ENCODE measurements around the gene SERPINB7.

GRCh38 chr18:63823516-63824219 lies 48.5 kb downstream of the SERPINB7 start:
- TF ChIP-seq CTCF (IDR thresholded peaks at IDR 0.05 in 4 of 5, conservative IDR thresholded peaks at IDR 0.05 in 1 of 5) (no peak), POLR2A (IDR thresholded peaks at IDR 0.05) (no peak)

All from gastrocnemius medialis (tissue), 4 donors.